K562 (cell line): ENCODE measurements around the gene ZMIZ1. TPM values are rescaled to one million over a fixed set of nuclear protein-coding genes. Genes with fewer than 3 reads are reported as not detected.

ENCODE experiments used
- BCL6 ChIP-seq: fragments of 250-450 bp; sonication (Bioruptor Pico); IDR thresholded peaks from 2 replicates; pipeline ENCODE4 v1.4.0; 2020
- ETS1 ChIP-seq: conservative IDR thresholded peaks from 2 replicates; pipeline ENCODE4 v1.6.1; 2011; ENCODE audit warnings: low read depth, mild to moderate bottlenecking, low read length; ENCODE audit not compliant: control insufficient read depth
- FOXJ3 ChIP-seq: sonication (generic); formaldehyde crosslinking; IDR thresholded peaks from 2 replicates; pipeline ENCODE4 v1.4.0; 2020; ENCODE audit warnings: mild to moderate bottlenecking, missing genetic modification reagents
- HNRNPLL ChIP-seq: fragments of 200-400 bp; formaldehyde crosslinking; IDR thresholded peaks from 2 replicates; pipeline ENCODE4 v1.6.1; 2017; ENCODE audit warnings: low read length, low read depth, mild to moderate bottlenecking; ENCODE audit not compliant: poor library complexity, severe bottlenecking
- MGA ChIP-seq: fragments of 450-650 bp; IDR thresholded peaks from 2 replicates; pipeline ENCODE4 v1.6.1; 2016; ENCODE audit warnings: mild to moderate bottlenecking, moderate library complexity
- MYC ChIP-seq, 2 experiments: fragments of 250-450 bp in 1 of 2; sonication (Bioruptor Pico) in 1 of 2; IDR thresholded peaks; 2 replicates each; pipeline versions ENCODE4 v1.5.1 to v1.6.1; 2012 to 2021; ENCODE audit warnings: low read depth in 2 of 2, borderline replicate concordance in 1 of 2, improper control_type of control experiment in 1 of 2, low read length in 1 of 2, mild to moderate bottlenecking in 1 of 2, moderate library complexity in 1 of 2
- SMARCE1 ChIP-seq: fragments of 450-650 bp; IDR thresholded peaks from 2 replicates; pipeline ENCODE4 v1.7.1; 2016; ENCODE audit warnings: mild to moderate bottlenecking
- TAF9B ChIP-seq: fragments of 450-650 bp; IDR thresholded peaks from 2 replicates; pipeline ENCODE4 v1.6.1; 2018; ENCODE audit warnings: mild to moderate bottlenecking; ENCODE audit not compliant: partially characterized antibody
- ZBTB12 ChIP-seq: fragments of 250-450 bp; sonication (Bioruptor Pico); IDR thresholded peaks from 2 replicates; pipeline ENCODE4 v1.4.0; 2020
- ZC3H4 ChIP-seq: sonication (generic); formaldehyde crosslinking; IDR thresholded peaks from 2 replicates; pipeline ENCODE4 v1.9.0; 2021; ENCODE audit warnings: missing genetic modification reagents, borderline replicate concordance
- ZNF57 ChIP-seq: fragments of 450-650 bp; formaldehyde crosslinking; IDR thresholded peaks from 2 replicates; pipeline ENCODE4 v1.4.0; 2020; ENCODE audit warnings: mild to moderate bottlenecking, moderate library complexity
- ZNF589 ChIP-seq: fragments of 200-800 bp; sonication (Bioruptor generic); IDR thresholded peaks from 2 replicates; pipeline ENCODE4 v1.6.1; 2016; ENCODE audit warnings: low read depth, missing genetic modification characterization, missing compliant biosample characterization
- polyA plus RNA-seq, 8 experiments: library from polyadenylated mRNA; depleted of rRNA in 4 of 8; stranded (reverse) in 5 of 8; unstranded in 3 of 8; fragments of >200 nt; fragmentation: Nextera tagmentation in 2 of 8; fragmentation: Illumina TruSeq in 1 of 8; extraction: Ambion mirVana in 2 of 8; extraction: Trizol in 1 of 8; gene quantifications; 2 replicates each; pipeline versions ENCODE4 v1.2.1 to v1.2.3, GENCODE V29; 2011 to 2014; ENCODE audit warnings: inconsistent platforms in 1 of 8, missing spikeins in 1 of 8
- total RNA-seq, 7 experiments: library from RNA; depleted of rRNA in 6 of 7; stranded (reverse); fragments of >200 nt in 6 of 7; fragmentation: Illumina TruSeq in 2 of 7; extraction: Trizol in 2 of 7; gene quantifications; 2 replicates each; pipeline versions ENCODE4 v1.2.1 to v1.2.3, GENCODE V29; 2011 to 2021; ENCODE audit warnings: low replicate concordance in 1 of 7

ZMIZ1 gene
- total and polyA plus RNA-seq, 9 of the 15 experiments (the other 6 are each of a cell fraction or from before 2014, with no cell fraction given), result 1.0 to 37.3 (median 4.3) TPM

- peak; percentile 67 for TF ChIP-seq MGA
- peak; percentile 65; the same call in 1 of the 2 replicates for TF ChIP-seq FOXJ3 (CRISPR knock-in tag)
- TF ChIP-seq MYC (IDR thresholded peaks at IDR 0.05; ENCODE audit: low read depth, low read length), result no peak; the same call in 1 of the 2 replicates
- peak; percentile 79 for TF ChIP-seq MYC (CRISPR knock-in tag; IDR thresholded peaks at IDR 0.05; ENCODE audit: borderline replicate concordance, low read depth)
- TF ChIP-seq HNRNPLL, result no peak
- TF ChIP-seq BCL6 (CRISPR knock-in tag), result peak; percentile 87
- TF ChIP-seq ZC3H4 (CRISPR knock-in tag), result no peak
- TF ChIP-seq TAF9B, result no peak
- no peak for TF ChIP-seq ZNF57 (CRISPR knock-in tag)
- TF ChIP-seq ETS1, result no peak
- TF ChIP-seq ZBTB12 (CRISPR knock-in tag), result peak; percentile 78
- peak; percentile 98 for TF ChIP-seq ZNF589 (CRISPR knock-in tag)
- no peak for TF ChIP-seq SMARCE1
Measured at GRCh38 chr10:79084012-79084971, 15.5 kb downstream of the ZMIZ1 start (continued).
